Endothelial cell (in vitro differentiated cells): ENCODE measurements around the gene PPP1R1B. TPM values are rescaled to one million over a fixed set of nuclear protein-coding genes. Genes with fewer than 3 reads are reported as not detected.

Experiments used
- DNase-seq: peaks from one replicate; pipeline ENCODE4 v3.0.0; 2021; ENCODE audit warnings: low spot score
- H3K27ac Mint-ChIP-seq: one replicate; pipeline ENCODE4 v1.8.0; 2021; ENCODE audit warnings: mixed read lengths, inconsistent platforms; ENCODE audit not compliant: unreplicated experiment
- H3K27me3 Mint-ChIP-seq: one replicate; pipeline ENCODE4 v1.8.0; 2021; ENCODE audit warnings: mild to moderate bottlenecking, moderate library complexity, mixed read lengths, inconsistent platforms; ENCODE audit not compliant: unreplicated experiment
- H3K36me3 Mint-ChIP-seq: one replicate; pipeline ENCODE4 v1.8.0; 2021; ENCODE audit warnings: mild to moderate bottlenecking, low read depth, mixed read lengths, inconsistent platforms; ENCODE audit not compliant: unreplicated experiment
- H3K4me1 Mint-ChIP-seq: one replicate; pipeline ENCODE4 v1.8.0; 2021; ENCODE audit warnings: mild to moderate bottlenecking, mixed read lengths, inconsistent platforms; ENCODE audit not compliant: unreplicated experiment
- H3K4me3 Mint-ChIP-seq: one replicate; pipeline ENCODE4 v1.8.0; 2021; ENCODE audit warnings: mild to moderate bottlenecking, mixed read lengths, inconsistent platforms; ENCODE audit not compliant: unreplicated experiment
- H3K9me3 Mint-ChIP-seq: one replicate; pipeline ENCODE4 v1.8.0; 2021; ENCODE audit warnings: mixed read lengths, inconsistent platforms; ENCODE audit not compliant: unreplicated experiment
- CTCF ChIP-seq: fragments of 200-600 bp; sonication (generic); IDR thresholded peaks from one replicate; pipeline ENCODE4 v1.5.0; 2021; ENCODE audit warnings: antibody characterized with exemption; ENCODE audit not compliant: unreplicated experiment
- total RNA-seq: library from RNA; stranded (reverse); fragmentation: NEBNext Ultra II Directional; extraction: Animal tissue kit (Norgen Biotek cat#: 25700); gene quantifications from one replicate; pipeline ENCODE4 v1.2.1, GENCODE V29; 2021; ENCODE audit not compliant: unreplicated experiment

PPP1R1B gene
- total RNA-seq, 1 donor from 2014 or later: not detected

GRCh38 chr17:39598047-39598481, 28.7 kb upstream of the PPP1R1B start:
- no peak overlapping the region for H3K4me3 Mint-ChIP-seq
- H3K27ac Mint-ChIP-seq: no peak overlapping the region
- H3K36me3 Mint-ChIP-seq: no peaks in the 10 kb centered on the region
- no peak for DNase-seq
- H3K4me1 Mint-ChIP-seq: peaks cover 12% of the 10 kb centered on the region
- peaks cover 65% of the 10 kb centered on the region for H3K27me3 Mint-ChIP-seq
- TF ChIP-seq CTCF: no peak
- no peaks in the 10 kb centered on the region for H3K9me3 Mint-ChIP-seq

GRCh38 chr17:39598630-39599003, 28.1 kb upstream of the PPP1R1B start:
- H3K4me3 Mint-ChIP-seq: no peak overlapping the region
- TF ChIP-seq CTCF: no peak
- H3K27me3 Mint-ChIP-seq: peaks cover 65% of the 10 kb centered on the region
- no peaks in the 10 kb centered on the region for H3K36me3 Mint-ChIP-seq
- peaks cover 12% of the 10 kb centered on the region for H3K4me1 Mint-ChIP-seq
- no peak overlapping the region for H3K27ac Mint-ChIP-seq
- no peaks in the 10 kb centered on the region for H3K9me3 Mint-ChIP-seq
- DNase-seq: no peak

GRCh38 chr17:39599004-39599664, 27.6 kb upstream of the PPP1R1B start:
- Mint-ChIP-seq H3K4me3 (no peak overlapping the region), H3K27me3 (peaks cover 63% of the 10 kb centered on the region)
- DNase-seq: no peak

GRCh38 chr17:39599665-39600231, 27.0 kb upstream of the PPP1R1B start:
- no peak for DNase-seq
- H3K9me3 Mint-ChIP-seq: no peaks in the 10 kb centered on the region
- no peaks in the 10 kb centered on the region for H3K36me3 Mint-ChIP-seq
- no peak for TF ChIP-seq CTCF
- H3K4me3 Mint-ChIP-seq: no peak overlapping the region
- H3K27me3 Mint-ChIP-seq: peaks cover 59% of the 10 kb centered on the region
- H3K27ac Mint-ChIP-seq: no peak overlapping the region
- H3K4me1 Mint-ChIP-seq: peaks cover 12% of the 10 kb centered on the region

More at GRCh38 chr17:39599004-39599664, 27.6 kb upstream of the PPP1R1B start:
- Mint-ChIP-seq H3K4me1 (peaks cover 12% of the 10 kb centered on the region), H3K36me3 (no peaks in the 10 kb centered on the region), H3K9me3 (no peaks in the 10 kb centered on the region), H3K27ac (no peak overlapping the region)
- no peak for TF ChIP-seq CTCF

GRCh38 chr17:39600288-39600996, 26.3 kb upstream of the PPP1R1B start:
- H3K4me3 Mint-ChIP-seq: no peak overlapping the region
- no peak overlapping the region for H3K27ac Mint-ChIP-seq
- H3K4me1 Mint-ChIP-seq: peaks cover 12% of the 10 kb centered on the region

More at GRCh38 chr17:39600288-39600996, 26.3 kb upstream of the PPP1R1B start:
- no peaks in the 10 kb centered on the region for H3K9me3 Mint-ChIP-seq
- TF ChIP-seq CTCF: no peak
- no peak for DNase-seq
- peaks cover 55% of the 10 kb centered on the region for H3K27me3 Mint-ChIP-seq
- H3K36me3 Mint-ChIP-seq: no peaks in the 10 kb centered on the region
